ENCODE results near the gene CABP5.

GRCh38 chr19:48010932-48011758 is 32.7 kb downstream of the CABP5 start:
- no peak for TF ChIP-seq SRF (IDR thresholded peaks at IDR 0.05; ENCODE audit: low read depth in 2 of 2, low read length in 2 of 2)
- TF ChIP-seq CTCF (IDR thresholded peaks at IDR 0.05 in 2 of 3, conservative IDR thresholded peaks at IDR 0.05 in 1 of 3; ENCODE audit: control insufficient read depth in 2 of 3, extremely low read depth in 1 of 3, insufficient read depth in 1 of 3, low read depth in 3 of 3, low read length in 3 of 3): no peak
- no peak for TF ChIP-seq ESRRA (IDR thresholded peaks at IDR 0.05; ENCODE audit: low read length)
- no peak for TF ChIP-seq EGR1 (IDR thresholded peaks at IDR 0.05; ENCODE audit: borderline replicate concordance in 1 of 2, low read depth in 2 of 2, low read length in 2 of 2)
- no peak for TF ChIP-seq KAT2A (conservative IDR thresholded peaks at IDR 0.05; ENCODE audit: control insufficient read depth, low read depth, low read length)
- no peak for TF ChIP-seq RBBP5 (conservative IDR thresholded peaks at IDR 0.05)
- TF ChIP-seq POLR2A (IDR thresholded peaks at IDR 0.05; ENCODE audit: low read depth, low read length): no peak
- TF ChIP-seq JUNB (IDR thresholded peaks at IDR 0.05): no peak
- no peak for TF ChIP-seq NBN (IDR thresholded peaks at IDR 0.05)
- no peak for TF ChIP-seq DPF2 (IDR thresholded peaks at IDR 0.05)
- no peak for TF ChIP-seq EZH2 (IDR thresholded peaks at IDR 0.05; ENCODE audit: borderline replicate concordance, control insufficient read depth, low read depth, low read length)
- TF ChIP-seq USF2 (IDR thresholded peaks at IDR 0.05; ENCODE audit: borderline replicate concordance, low read depth, low read length): no peak

All from GM12878 (cell line).